ENCODE results near the gene CAPN5.

GRCh38 chr11:77115181-77115611 is 48.4 kb downstream of the CAPN5 start:
- TF ChIP-seq CTCF (conservative IDR thresholded peaks at IDR 0.05 in 1 of 2, IDR thresholded peaks at IDR 0.05 in 1 of 2; ENCODE audit: extremely low read depth in 1 of 2, insufficient read depth in 1 of 2, low read depth in 1 of 2, low read length in 2 of 2) (peak; percentile 25 to 34), EZH2 (IDR thresholded peaks at IDR 0.05; ENCODE audit: borderline replicate concordance, low read length) (no peak)

Data from mammary epithelial cell (primary cell).